SU-DHL-6 (cell line): Measurements from ENCODE around the gene ALDH1A1.

ENCODE experiments used
- CTCF ChIP-seq: fragments of 200-600 bp; sonication (generic); IDR thresholded peaks from one replicate; pipeline ENCODE4 v1.5.1; 2017; ENCODE audit warnings: antibody characterized with exemption, mild to moderate bottlenecking, low read length, moderate library complexity; ENCODE audit not compliant: insufficient read depth, poor library complexity, severe bottlenecking
- EZH2phosphoT487 ChIP-seq: fragments of 200-600 bp; sonication (generic), shearing (Covaris generic); conservative IDR thresholded peaks from 2 replicates; pipeline ENCODE4 v1.6.1; 2018; ENCODE audit warnings: mild to moderate bottlenecking, antibody characterized with exemption, low read length, moderate library complexity, mixed read lengths

- TF ChIP-seq CTCF (no peak), EZH2phosphoT487 (no peak)
These were observed 10.4 kb downstream of the ALDH1A1 start for GRCh38 chr9:72942451-72942850.
